ENCODE measurements around the gene FAM187B.

GRCh38 chr19:35271546-35271945 is 43.0 kb upstream of the FAM187B start:
- TF ChIP-seq, protein P1, sequence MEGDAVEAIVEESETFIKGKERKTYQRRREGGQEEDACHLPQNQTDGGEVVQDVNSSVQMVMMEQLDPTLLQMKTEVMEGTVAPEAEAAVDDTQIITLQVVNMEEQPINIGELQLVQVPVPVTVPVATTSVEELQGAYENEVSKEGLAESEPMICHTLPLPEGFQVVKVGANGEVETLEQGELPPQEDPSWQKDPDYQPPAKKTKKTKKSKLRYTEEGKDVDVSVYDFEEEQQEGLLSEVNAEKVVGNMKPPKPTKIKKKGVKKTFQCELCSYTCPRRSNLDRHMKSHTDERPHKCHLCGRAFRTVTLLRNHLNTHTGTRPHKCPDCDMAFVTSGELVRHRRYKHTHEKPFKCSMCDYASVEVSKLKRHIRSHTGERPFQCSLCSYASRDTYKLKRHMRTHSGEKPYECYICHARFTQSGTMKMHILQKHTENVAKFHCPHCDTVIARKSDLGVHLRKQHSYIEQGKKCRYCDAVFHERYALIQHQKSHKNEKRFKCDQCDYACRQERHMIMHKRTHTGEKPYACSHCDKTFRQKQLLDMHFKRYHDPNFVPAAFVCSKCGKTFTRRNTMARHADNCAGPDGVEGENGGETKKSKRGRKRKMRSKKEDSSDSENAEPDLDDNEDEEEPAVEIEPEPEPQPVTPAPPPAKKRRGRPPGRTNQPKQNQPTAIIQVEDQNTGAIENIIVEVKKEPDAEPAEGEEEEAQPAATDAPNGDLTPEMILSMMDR (IDR thresholded peaks at IDR 0.05; ENCODE audit: low read depth, low read length, poor library complexity, severe bottlenecking), result no peak
- no peak for TF ChIP-seq EZH2phosphoT487 (IDR thresholded peaks at IDR 0.05; ENCODE audit: borderline replicate concordance, low read length)
